Ascending aorta (tissue), 2 donors: Measurements from ENCODE around the gene ZNF565. TPM values are rescaled to one million over a fixed set of nuclear protein-coding genes. Genes with fewer than 3 reads are reported as not detected.
A peak's percentile ranks its signal among the peaks of the same experiment; 100 is the strongest.
"Not testable (repeated sequence)": the region's sequence is repeated elsewhere in the genome, so short reads cannot be mapped to it uniquely, and the experiment has no call there.

Source experiments
- DNase-seq, 2 donors: peaks; one replicate each; pipeline ENCODE4 v3.0.0-alpha.2; 2019; ENCODE audit warnings: low spot score in 2 of 2
- H3K27ac ChIP-seq, 2 donors: fragments of 200-600 bp; sonication (generic); one replicate each; pipeline ENCODE4 v1.5.1; 2016 to 2017; ENCODE audit warnings: mild to moderate bottlenecking in 1 of 2
- H3K27me3 ChIP-seq: fragments of 200-600 bp; sonication (generic); one replicate; pipeline ENCODE4 v1.5.1; 2017
- H3K36me3 ChIP-seq, 2 donors: fragments of 200-600 bp; sonication (generic); one replicate each; pipeline ENCODE4 v1.5.1; 2016
- H3K4me1 ChIP-seq, 2 donors: fragments of 200-600 bp; sonication (generic); one replicate each; pipeline ENCODE4 v1.5.1; 2016 to 2017; ENCODE audit warnings: mild to moderate bottlenecking in 1 of 2
- H3K4me3 ChIP-seq, 2 donors: fragments of 200-600 bp; sonication (generic); one replicate each; pipeline ENCODE4 v1.5.1; 2016 to 2017; ENCODE audit warnings: mild to moderate bottlenecking in 1 of 2
- H3K9me3 ChIP-seq, 2 donors: fragments of 200-600 bp; sonication (generic); one replicate each; pipeline ENCODE4 v1.5.1; 2016
- intact Hi-C: fragments of 100-400 bp; cut with DNase I; formaldehyde crosslinking; loops from one replicate; pipeline ENCODE4 v1.15.1; 2023
- total RNA-seq: library from RNA; depleted of rRNA; stranded (reverse); fragments of >200 nt; gene quantifications from one replicate; pipeline ENCODE4 v1.1.0, GENCODE V29; 2016
- TF ChIP-seq, protein P1 (sequence below), 3 experiments: fragments of 200-600 bp in 2 of 3; fragments of 450-650 bp in 1 of 3; sonication (generic) in 2 of 3; IDR thresholded peaks; one replicate each; pipeline ENCODE4 v1.5.1; 2016 to 2019; ENCODE audit warnings: antibody characterized with exemption in 3 of 3, mild to moderate bottlenecking in 1 of 3, moderate library complexity in 1 of 3

Gene ZNF565
- total RNA-seq, 1 donor from 2014 or later: 1.9 TPM

GRCh38 chr19:36198119-36198518, 16.3 kb downstream of the ZNF565 start:
- intact Hi-C loops: no loop called here
- TF ChIP-seq, protein P1, sequence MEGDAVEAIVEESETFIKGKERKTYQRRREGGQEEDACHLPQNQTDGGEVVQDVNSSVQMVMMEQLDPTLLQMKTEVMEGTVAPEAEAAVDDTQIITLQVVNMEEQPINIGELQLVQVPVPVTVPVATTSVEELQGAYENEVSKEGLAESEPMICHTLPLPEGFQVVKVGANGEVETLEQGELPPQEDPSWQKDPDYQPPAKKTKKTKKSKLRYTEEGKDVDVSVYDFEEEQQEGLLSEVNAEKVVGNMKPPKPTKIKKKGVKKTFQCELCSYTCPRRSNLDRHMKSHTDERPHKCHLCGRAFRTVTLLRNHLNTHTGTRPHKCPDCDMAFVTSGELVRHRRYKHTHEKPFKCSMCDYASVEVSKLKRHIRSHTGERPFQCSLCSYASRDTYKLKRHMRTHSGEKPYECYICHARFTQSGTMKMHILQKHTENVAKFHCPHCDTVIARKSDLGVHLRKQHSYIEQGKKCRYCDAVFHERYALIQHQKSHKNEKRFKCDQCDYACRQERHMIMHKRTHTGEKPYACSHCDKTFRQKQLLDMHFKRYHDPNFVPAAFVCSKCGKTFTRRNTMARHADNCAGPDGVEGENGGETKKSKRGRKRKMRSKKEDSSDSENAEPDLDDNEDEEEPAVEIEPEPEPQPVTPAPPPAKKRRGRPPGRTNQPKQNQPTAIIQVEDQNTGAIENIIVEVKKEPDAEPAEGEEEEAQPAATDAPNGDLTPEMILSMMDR (IDR thresholded peaks at IDR 0.05): no peak
- no peak overlapping the region for H3K4me3 ChIP-seq
- H3K27ac ChIP-seq: no peak overlapping the region
- peaks cover 11 to 20% of the 10 kb centered on the region in 2 donors for H3K36me3 ChIP-seq
- H3K27me3 ChIP-seq: no peaks in the 10 kb centered on the region
- H3K4me1 ChIP-seq: no peaks in the 10 kb centered on the region
- no peaks in the 10 kb centered on the region for H3K9me3 ChIP-seq
- no peak for DNase-seq

- no peak for DNase-seq
- Histone ChIP-seq H3K4me1 (no peaks in the 10 kb centered on the region), H3K4me3 (no peak overlapping the region), H3K9me3 (no peaks in the 10 kb centered on the region), H3K27ac (no peak overlapping the region), H3K27me3 (no peaks in the 10 kb centered on the region), H3K36me3 (peaks cover 19 to 30% of the 10 kb centered on the region in 2 donors)
- TF ChIP-seq, protein P1 (IDR thresholded peaks at IDR 0.05): no peak
- intact Hi-C loops: no loop called here
Measured at GRCh38 chr19:36196249-36196648, 18.2 kb downstream of the ZNF565 start.

DNA sequence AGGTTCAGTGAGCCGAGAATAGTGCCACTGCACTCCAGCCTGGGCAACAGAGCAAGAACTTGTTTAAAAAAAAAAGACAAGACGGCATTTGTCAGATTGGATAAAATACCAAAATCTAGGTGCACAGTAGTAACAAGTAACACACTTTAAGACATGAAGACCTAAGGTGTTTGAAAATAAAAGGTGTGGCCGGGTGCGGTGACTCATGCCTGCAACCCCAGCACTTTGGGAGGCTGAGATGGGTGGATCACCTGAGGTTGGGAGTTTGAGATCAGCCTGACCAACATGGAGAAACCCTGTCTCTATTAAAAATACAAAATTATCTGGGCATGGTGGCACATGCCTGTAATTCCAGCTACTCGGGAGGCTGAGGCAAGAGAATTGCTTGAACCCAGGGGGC, 27.7 kb downstream of the ZNF565 start:
- H3K4me1 ChIP-seq, H3K27ac ChIP-seq, H3K9me3 ChIP-seq, DNase-seq, H3K27me3 ChIP-seq, intact Hi-C loops, H3K4me3 ChIP-seq: not testable (repeated sequence)
- peaks cover 9 to 17% of the 10 kb centered on the region in 2 donors for H3K36me3 ChIP-seq

- Histone ChIP-seq H3K27ac (peak overlapping the region in 1 of 2 donors; percentile 41), H3K36me3 (peaks cover 9 to 14% of the 10 kb centered on the region in 2 donors), H3K4me3 (no peak overlapping the region), H3K9me3 (no peaks in the 10 kb centered on the region), H3K27me3 (no peaks in the 10 kb centered on the region), H3K4me1 (no peaks in the 10 kb centered on the region)
- intact Hi-C loops: no loop called here
- TF ChIP-seq, protein P1 (IDR thresholded peaks at IDR 0.05): no peak
- no peak for DNase-seq
Measured at GRCh38 chr19:36183245-36183628, 31.2 kb downstream of the ZNF565 start.

DNA sequence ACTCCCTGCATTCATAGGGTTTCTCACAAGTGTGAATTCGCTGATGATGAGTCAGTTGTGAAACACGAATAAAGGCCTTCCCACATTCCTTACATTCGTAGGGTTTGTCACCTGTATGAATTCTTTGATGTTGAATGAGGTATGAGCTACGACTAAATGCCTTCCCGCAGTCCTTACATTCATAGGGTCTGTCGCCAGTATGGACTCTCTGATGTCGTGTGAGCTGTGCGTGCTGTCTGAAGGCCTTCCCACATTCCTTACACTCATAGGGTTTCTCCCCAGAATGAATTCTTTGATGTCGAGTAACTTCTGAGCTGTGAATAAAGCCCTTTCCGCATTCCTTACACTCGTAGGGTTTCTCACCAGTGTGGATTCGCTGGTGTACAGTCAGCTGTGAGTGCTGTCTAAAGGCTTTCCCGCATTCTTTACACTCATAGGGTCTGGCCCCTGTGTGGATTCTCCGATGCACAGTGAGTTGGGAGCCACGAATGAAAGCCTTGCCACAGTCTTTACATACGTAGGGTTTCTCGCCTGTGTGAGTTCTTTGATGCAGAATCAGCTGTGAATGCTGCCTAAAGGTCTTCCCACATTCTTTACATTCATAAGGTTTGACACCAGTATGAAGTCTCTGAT, 31.7 kb downstream of the ZNF565 start:
- H3K27ac ChIP-seq: peak overlapping the region in 1 of 2 donors; percentile 41
- no peak for DNase-seq
- peaks cover 9 to 14% of the 10 kb centered on the region in 2 donors for H3K36me3 ChIP-seq
- H3K4me3 ChIP-seq: no peak overlapping the region
- H3K4me1 ChIP-seq: no peaks in the 10 kb centered on the region
- intact Hi-C loops: no loop called here
- no peaks in the 10 kb centered on the region for H3K27me3 ChIP-seq
- TF ChIP-seq, protein P1 (IDR thresholded peaks at IDR 0.05): no peak
- H3K9me3 ChIP-seq: no peaks in the 10 kb centered on the region

GRCh38 chr19:36179077-36179476, 35.4 kb downstream of the ZNF565 start:
- H3K27ac ChIP-seq, intact Hi-C loops, H3K4me3 ChIP-seq, DNase-seq, H3K27me3 ChIP-seq, H3K9me3 ChIP-seq, H3K4me1 ChIP-seq: not testable (repeated sequence)
- H3K36me3 ChIP-seq: peaks cover 9 to 11% of the 10 kb centered on the region in 2 donors

DNA sequence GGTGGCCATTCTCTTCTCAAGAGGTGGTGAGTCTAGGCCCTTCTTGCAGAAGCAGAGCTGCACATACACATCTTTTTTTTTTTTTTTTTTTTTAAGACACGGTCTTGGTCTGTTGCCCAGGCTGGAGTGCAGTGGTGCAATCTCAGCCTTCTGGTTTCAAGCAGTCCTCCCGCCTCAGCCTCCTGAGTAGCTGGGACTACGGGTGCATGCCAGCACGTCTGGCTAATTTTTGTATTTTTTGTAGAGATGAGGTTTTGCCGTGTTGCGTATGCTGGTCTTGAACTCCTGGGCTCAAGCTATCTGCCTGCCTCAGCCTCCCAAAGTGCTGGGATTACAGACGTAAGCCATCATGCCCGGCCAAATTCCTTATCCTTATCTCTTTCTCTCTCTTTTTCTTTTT, 40.6 kb downstream of the ZNF565 start:
- DNase-seq, intact Hi-C loops, H3K4me1 ChIP-seq, H3K4me3 ChIP-seq, H3K9me3 ChIP-seq, H3K27ac ChIP-seq, H3K27me3 ChIP-seq, H3K36me3 ChIP-seq: not testable (repeated sequence)
